GM19467 (cell line): ENCODE results near the gene MAP7D2.
"Not testable (repeated sequence)": the region's sequence is repeated elsewhere in the genome, so short reads cannot be mapped to it uniquely, and the experiment has no call there.

ENCODE experiments used
- ATAC-seq: cut with Tn5 transposase; IDR thresholded peaks from one replicate; pipeline ENCODE4 v1.9.1; 2021; ENCODE audit warnings: mild to moderate bottlenecking, moderate library complexity; ENCODE audit not compliant: unreplicated experiment

The MAP7D2 gene

GRCh38 chrX:20116577-20117240, at the start of gene MAP7D2:
MAP7D2 (minus strand) TSS chrX:20116907; CDS start chrX:20116879, 28 bp downstream.
- no peak for ATAC-seq

- ATAC-seq: not testable (repeated sequence)
Measured at GRCh38 chrX:20162516-20162915, 45.8 kb upstream of the MAP7D2 start.

- no peak for ATAC-seq
Measured at GRCh38 chrX:20159797-20160385, 43.2 kb upstream of the MAP7D2 start.

DNA sequence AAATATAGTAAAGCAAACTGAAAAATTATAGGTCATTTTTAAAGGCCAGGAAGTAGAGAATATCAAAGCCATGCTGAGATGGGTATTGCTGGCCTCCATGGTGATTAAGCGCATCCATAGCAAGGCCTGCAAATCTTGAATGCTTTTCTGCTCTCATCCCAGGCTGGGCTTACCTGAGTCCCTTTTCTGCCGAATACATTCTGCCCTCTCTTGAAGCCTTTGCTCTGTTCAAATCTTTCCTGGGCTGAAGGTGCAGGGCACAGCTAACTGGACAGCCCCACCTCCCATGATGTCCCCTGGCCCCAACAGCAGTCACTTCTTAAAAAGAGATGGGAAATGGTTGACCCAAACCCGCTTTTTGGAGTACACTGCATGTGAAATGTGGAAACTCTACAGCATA, 35.0 kb upstream of the MAP7D2 start:
- no peak for ATAC-seq

GRCh38 chrX:20149326-20149725, 32.6 kb upstream of the MAP7D2 start:
- ATAC-seq: no peak

GRCh38 chrX:20147561-20147960, 30.9 kb upstream of the MAP7D2 start:
- no peak for ATAC-seq

GRCh38 chrX:20144491-20144890, 27.8 kb upstream of the MAP7D2 start:
- no peak for ATAC-seq

GRCh38 chrX:20143561-20143960, 26.9 kb upstream of the MAP7D2 start:
- no peak for ATAC-seq

DNA sequence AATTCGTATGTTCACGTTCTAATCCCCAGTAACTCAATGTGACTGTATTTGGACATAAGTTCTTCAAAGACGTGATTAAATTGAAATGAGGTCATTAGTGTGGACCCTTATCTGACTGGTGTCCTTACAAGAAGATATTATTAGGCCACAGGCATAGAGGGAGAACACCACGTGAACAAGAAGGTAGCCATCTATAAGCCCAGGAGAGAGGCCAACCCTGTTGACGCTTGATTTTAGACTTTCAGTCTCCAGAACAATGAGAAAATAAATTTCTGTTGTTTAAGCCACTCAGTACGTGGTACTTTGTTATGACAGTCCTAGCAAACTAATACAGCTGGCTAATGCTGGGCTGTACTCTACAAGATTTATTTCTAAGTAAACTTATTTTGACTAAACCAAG, 26.4 kb upstream of the MAP7D2 start:
- ATAC-seq: no peak

DNA sequence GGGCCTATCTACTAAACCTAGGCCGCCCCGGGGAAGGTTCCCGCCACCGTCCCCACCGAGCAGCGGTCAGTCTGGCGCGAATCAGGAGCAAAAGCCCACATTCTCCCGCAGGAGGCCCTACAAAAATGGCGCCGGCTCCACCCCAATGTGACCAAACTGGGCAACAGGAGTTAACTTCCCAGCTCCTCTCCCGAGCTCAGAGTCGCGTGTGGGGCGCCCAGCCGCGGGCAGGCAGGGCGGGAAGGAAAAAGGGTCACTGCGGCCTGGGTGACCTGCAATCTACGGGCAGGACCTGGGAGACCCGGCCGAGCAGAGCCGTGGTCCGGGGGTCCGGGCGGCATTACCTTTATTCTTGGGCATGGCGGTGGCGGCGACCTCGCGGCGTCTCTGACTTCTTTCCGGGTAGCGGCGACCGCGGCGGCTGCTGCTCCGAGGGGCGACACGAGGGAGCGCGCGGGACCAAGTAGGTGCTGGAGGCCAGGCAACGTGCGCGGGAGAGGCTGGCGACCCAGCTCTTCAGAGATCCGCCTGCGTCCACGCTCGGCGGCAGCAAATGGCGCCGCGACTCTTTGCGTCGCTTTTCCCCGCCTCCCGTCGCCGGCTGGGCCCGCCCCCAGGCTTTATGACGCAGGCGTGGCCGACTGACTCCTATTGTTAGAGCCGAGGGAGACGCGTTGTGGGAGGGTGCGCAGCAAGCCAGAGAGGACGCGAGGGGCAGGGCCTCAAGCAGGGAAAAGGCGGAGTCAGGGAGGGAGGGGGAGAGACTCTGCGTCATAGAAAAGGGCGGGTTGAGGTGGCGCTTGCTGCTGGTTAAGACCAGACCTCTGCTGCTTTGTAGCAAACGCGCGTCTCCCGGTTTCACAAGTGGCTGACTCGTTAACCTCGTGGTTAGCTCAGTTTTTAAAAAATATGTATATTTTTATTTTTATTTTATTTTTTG, 24.8 kb upstream of the MAP7D2 start, which contains the start of gene EIF1AX:
EIF1AX (minus strand) TSS at position 558 of the 940 bp plus-strand sequence; CDS start at position 360, 198 bp downstream.
- ATAC-seq: peak; percentile 99

DNA sequence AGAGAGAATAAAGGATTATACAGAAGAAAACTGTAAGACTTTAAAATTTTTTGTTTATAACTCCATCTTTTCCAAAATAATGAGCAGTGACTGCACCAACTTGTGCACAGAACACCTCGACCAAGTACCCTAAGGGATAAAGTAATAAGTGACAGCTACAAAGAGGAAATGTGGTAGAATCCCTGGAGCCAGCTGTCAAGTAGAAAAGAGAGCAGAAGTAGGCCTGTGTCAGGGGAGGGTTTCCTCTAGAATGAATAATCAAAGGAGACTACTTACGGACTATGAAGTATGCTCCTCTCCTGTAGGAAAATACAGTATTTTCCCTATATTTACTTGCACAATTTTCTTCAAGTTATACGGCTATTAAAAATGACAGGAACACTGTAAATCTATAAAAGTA, 23.7 kb upstream of the MAP7D2 start:
- no peak for ATAC-seq

- ATAC-seq: no peak
Measured at GRCh38 chrX:20139966-20140365, 23.3 kb upstream of the MAP7D2 start.

- no peak for ATAC-seq
Measured at GRCh38 chrX:20135944-20136343, 19.2 kb upstream of the MAP7D2 start.

- no peak for ATAC-seq
Measured at GRCh38 chrX:20132666-20133065, 16.0 kb upstream of the MAP7D2 start.

GRCh38 chrX:20130357-20130756, 13.7 kb upstream of the MAP7D2 start:
- ATAC-seq: no peak

DNA sequence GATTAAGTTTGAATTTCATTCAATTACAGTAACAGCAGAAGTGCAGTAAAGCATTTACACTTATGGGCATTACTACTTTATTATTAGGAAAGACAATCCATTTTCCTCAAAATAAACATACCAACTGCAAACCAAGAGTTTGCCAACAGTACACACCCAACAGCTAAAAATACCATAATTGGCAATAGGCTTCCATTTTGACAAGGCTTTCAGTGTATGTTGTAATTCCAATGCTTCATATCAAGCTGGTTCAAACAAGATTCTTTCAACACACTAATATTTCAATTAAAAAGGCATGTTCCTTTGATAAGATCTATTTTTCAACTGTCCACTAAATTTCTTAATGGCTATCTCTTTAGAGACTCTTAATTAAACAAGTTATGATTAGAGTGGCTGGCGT, 12.8 kb upstream of the MAP7D2 start:
- ATAC-seq: no peak

- no peak for ATAC-seq
Measured at GRCh38 chrX:20128670-20129069, 12.0 kb upstream of the MAP7D2 start.

DNA sequence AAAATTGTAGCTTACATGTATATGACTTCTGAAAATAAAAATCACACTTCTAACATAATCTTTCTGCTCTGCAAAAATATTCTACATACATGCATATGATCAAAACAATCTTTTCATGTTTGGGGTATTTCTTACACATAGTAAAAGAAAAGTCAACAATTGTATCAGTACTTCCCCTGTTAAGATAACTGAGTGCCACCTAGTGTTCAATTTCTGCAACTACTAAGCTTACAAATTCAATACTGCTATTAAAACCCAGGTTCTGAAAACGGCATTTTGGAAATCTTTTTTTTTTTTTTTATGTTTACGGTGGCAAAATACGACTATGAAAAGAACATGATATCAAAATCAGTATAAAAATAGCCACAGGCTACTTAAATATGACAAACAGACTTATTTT, 10.7 kb upstream of the MAP7D2 start:
- ATAC-seq: peak; percentile 48

GRCh38 chrX:20126833-20127232, 10.1 kb upstream of the MAP7D2 start:
- ATAC-seq: not testable (repeated sequence)

DNA sequence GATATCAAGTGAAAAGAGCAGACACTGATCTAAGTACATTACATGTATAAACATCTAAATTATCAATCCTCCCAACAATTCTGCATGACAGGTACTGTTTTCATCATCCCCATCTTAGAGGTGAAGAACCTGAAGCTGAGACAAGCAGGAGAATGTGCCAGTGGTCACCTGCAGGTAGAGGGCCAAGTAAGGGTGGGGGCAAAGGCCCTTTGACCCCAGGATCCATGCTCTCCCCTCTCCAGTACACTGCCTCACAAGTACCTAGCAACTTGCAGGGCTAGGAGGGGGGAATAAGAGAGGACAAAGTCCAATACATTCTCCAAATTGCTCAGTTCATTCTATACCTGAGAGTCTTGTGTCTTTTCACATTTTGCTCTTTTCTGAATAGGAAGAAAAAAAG, 8.3 kb upstream of the MAP7D2 start:
- ATAC-seq: no peak

GRCh38 chrX:20118065-20118824, 1.5 kb upstream of the MAP7D2 start:
- no peak for ATAC-seq
